Natural killer cell (primary cell): ENCODE data around the gene ATP6V1E1. TPM values are rescaled to one million over a fixed set of nuclear protein-coding genes. Genes with fewer than 3 reads are reported as not detected.
"Not testable (repeated sequence)": the region's sequence is repeated elsewhere in the genome, so short reads cannot be mapped to it uniquely, and the experiment has no call there.

Experiments used
- ATAC-seq, 3 donors: fragments of 150-1000 bp in 2 of 3; fragments of 200-7000 bp in 1 of 3; cut with Tn5 transposase; 1 replicate in 1 of 3; 2 replicates in 2 of 3; pipeline ENCODE4 v1.10.0; 2021; ENCODE audit warnings: mild to moderate bottlenecking in 2 of 3, moderate library complexity in 2 of 3
- DNase-seq, 2 donors: peaks; one replicate each; pipeline versions ENCODE4 v3.0.0 to v3.0.0-alpha.2; 2013 to 2021; ENCODE audit warnings: mixed read lengths in 1 of 2
- H3K27ac ChIP-seq: one replicate; pipeline ENCODE4 v1.5.1; 2013; ENCODE audit warnings: mild to moderate bottlenecking, low read length
- H3K27me3 ChIP-seq: one replicate; pipeline ENCODE4 v1.6.1; 2013; ENCODE audit warnings: low read length; ENCODE audit not compliant: control insufficient read depth, insufficient read depth
- H3K36me3 ChIP-seq: one replicate; pipeline ENCODE4 v1.6.1; 2013; ENCODE audit warnings: low read length; ENCODE audit not compliant: control insufficient read depth, insufficient read depth
- H3K4me1 ChIP-seq: one replicate; pipeline ENCODE4 v1.6.1; 2013; ENCODE audit warnings: low read length; ENCODE audit not compliant: control insufficient read depth, insufficient read depth
- H3K4me3 ChIP-seq: one replicate; pipeline ENCODE4 v1.5.1; 2013; ENCODE audit warnings: low read length
- H3K9me3 ChIP-seq: one replicate; pipeline ENCODE4 v1.6.1; 2013; ENCODE audit warnings: low read length; ENCODE audit not compliant: control insufficient read depth, insufficient read depth
- H3K27ac Mint-ChIP-seq, 2 donors: one replicate each; pipeline ENCODE4 v1.8.0; 2022; ENCODE audit warnings: mild to moderate bottlenecking in 2 of 2, mixed read lengths in 2 of 2, moderate library complexity in 1 of 2
- H3K27me3 Mint-ChIP-seq, 2 donors: one replicate each; pipeline ENCODE4 v1.8.0; 2022; ENCODE audit warnings: low read depth in 2 of 2, mixed read lengths in 2 of 2
- H3K36me3 Mint-ChIP-seq: one replicate; pipeline ENCODE4 v1.8.0; 2022; ENCODE audit warnings: mixed read lengths
- H3K4me1 Mint-ChIP-seq, 2 donors: one replicate each; pipeline ENCODE4 v1.8.0; 2022; ENCODE audit warnings: mixed read lengths in 2 of 2
- H3K4me3 Mint-ChIP-seq: one replicate; pipeline ENCODE4 v1.8.0; 2022; ENCODE audit warnings: mild to moderate bottlenecking, moderate library complexity, mixed read lengths
- H3K9me3 Mint-ChIP-seq, 2 donors: one replicate each; pipeline ENCODE4 v1.8.0; 2022; ENCODE audit warnings: mixed read lengths in 2 of 2
- CTCF ChIP-seq: fragments of 200-600 bp; IDR thresholded peaks from one replicate; pipeline ENCODE4 v1.8.0; 2022; ENCODE audit warnings: antibody characterized with exemption
- WGBS: methylation state at CpG from one replicate; pipeline ENCODE4 v1.1.7; 2013; ENCODE audit warnings: missing lambda C conversion rate; ENCODE audit not compliant: insufficient coverage; 5-methylcytosine and 5-hydroxymethylcytosine counted together
- intact Hi-C: fragments of 100-400 bp; cut with micrococcal nuclease; formaldehyde crosslinking; loops from one replicate; pipeline ENCODE4 v1.14.2; 2022
- total RNA-seq, 4 donors: library from RNA; stranded (reverse); fragments of 120-200 nt in 1 of 4; gene quantifications; one replicate each; pipeline versions ENCODE4 v1.2.3 to v1.2.4, GENCODE V29; 2013 to 2022

The ATP6V1E1 gene
- total RNA-seq, 3 donors from 2014 or later (not counting 1 experiment from before 2014, with no cell fraction given) = 75.8 to 79.8 (median 76.4) TPM

GRCh38 chr22:17570851-17571631 is 57.5 kb downstream of the ATP6V1E1 start:
- no peak for TF ChIP-seq CTCF
- intact Hi-C loops = no loop called here
- H3K27me3 ChIP-seq = no peaks in the 10 kb centered on the region
- H3K4me3 ChIP-seq = no peak overlapping the region
- no peaks in the 10 kb centered on the region for H3K36me3 ChIP-seq
- Mint-ChIP-seq H3K4me3 (no peak overlapping the region), H3K27me3 (peaks cover 0 to 6% of the 10 kb centered on the region in 2 donors), H3K27ac (no peak overlapping the region), H3K4me1 (no peaks in the 10 kb centered on the region), H3K9me3 (no peaks in the 10 kb centered on the region), H3K36me3 (no peaks in the 10 kb centered on the region)
- H3K4me1 ChIP-seq = no peaks in the 10 kb centered on the region
- ATAC-seq (no peak), DNase-seq (no peak)
- H3K27ac ChIP-seq = no peak overlapping the region
- no peaks in the 10 kb centered on the region for H3K9me3 ChIP-seq
- 80% methylated on average over 21 of the region's 21 CpGs for WGBS

GRCh38 chr22:17569971-17570511 is 58.5 kb downstream of the ATP6V1E1 start:
- ATAC-seq (no peak), DNase-seq (no peak)
- Mint-ChIP-seq H3K36me3 (no peaks in the 10 kb centered on the region), H3K4me3 (no peak overlapping the region), H3K27me3 (peaks cover 0 to 6% of the 10 kb centered on the region in 2 donors), H3K9me3 (no peaks in the 10 kb centered on the region), H3K27ac (no peak overlapping the region), H3K4me1 (no peaks in the 10 kb centered on the region)
- Histone ChIP-seq H3K9me3 (no peaks in the 10 kb centered on the region), H3K4me3 (no peak overlapping the region), H3K4me1 (no peaks in the 10 kb centered on the region), H3K27me3 (no peaks in the 10 kb centered on the region), H3K27ac (no peak overlapping the region), H3K36me3 (no peaks in the 10 kb centered on the region)
- no peak for TF ChIP-seq CTCF
- WGBS = 51% methylated on average over 8 of the region's 8 CpGs
- intact Hi-C loops = no loop called here

- Mint-ChIP-seq H3K4me1 (no peaks in the 10 kb centered on the region), H3K27me3 (peaks cover 7 to 10% of the 10 kb centered on the region in 2 donors), H3K27ac (no peak overlapping the region), H3K9me3 (no peaks in the 10 kb centered on the region), H3K4me3 (no peak overlapping the region), H3K36me3 (no peaks in the 10 kb centered on the region)
- no peaks in the 10 kb centered on the region for H3K9me3 ChIP-seq
- intact Hi-C loops = no loop called here
- H3K27ac ChIP-seq = no peak overlapping the region
- H3K27me3 ChIP-seq = no peaks in the 10 kb centered on the region
- no peak for DNase-seq
- ATAC-seq = no peak
- H3K36me3 ChIP-seq = no peaks in the 10 kb centered on the region
- no peak for TF ChIP-seq CTCF
- H3K4me3 ChIP-seq = no peak overlapping the region
- 94% methylated on average over 10 of the region's 10 CpGs for WGBS
- no peaks in the 10 kb centered on the region for H3K4me1 ChIP-seq
Measured at GRCh38 chr22:17566776-17567175, 61.8 kb downstream of the ATP6V1E1 start.

- H3K4me1 ChIP-seq, H3K4me3 Mint-ChIP-seq, H3K27ac Mint-ChIP-seq, H3K36me3 Mint-ChIP-seq, intact Hi-C loops, H3K4me3 ChIP-seq, H3K27me3 Mint-ChIP-seq, H3K36me3 ChIP-seq, H3K27ac ChIP-seq, H3K9me3 Mint-ChIP-seq, H3K9me3 ChIP-seq, DNase-seq, H3K27me3 ChIP-seq, ATAC-seq, H3K4me1 Mint-ChIP-seq: not testable (repeated sequence)
- WGBS = 91% methylated on average over 19 of the region's 19 CpGs
Measured at GRCh38 chr22:17566016-17566687, 62.4 kb downstream of the ATP6V1E1 start.
